CD4-positive, CD25-positive, alpha-beta regulatory T cell (primary cell): Measurements from ENCODE around the gene PHF5A. TPM values are rescaled to one million over a fixed set of nuclear protein-coding genes. Genes with fewer than 3 reads are reported as not detected.
A peak's percentile ranks its signal among the peaks of the same experiment; 100 is the strongest.

ENCODE experiments used
- ATAC-seq, 2 donors: fragments of 150-1000 bp; cut with Tn5 transposase; one replicate each; pipeline ENCODE4 v1.10.0; 2021; ENCODE audit warnings: low read depth in 2 of 2, moderate number of reproducible peaks in 2 of 2, moderate library complexity in 1 of 2
- DNase-seq, 3 donors: peaks; one replicate each; pipeline versions ENCODE4 v3.0.0 to v3.0.0-alpha.2; 2012 to 2022; ENCODE audit warnings: mixed read lengths in 1 of 3
- H3K27ac ChIP-seq: one replicate; pipeline ENCODE4 v1.7.0; 2013; ENCODE audit warnings: mild to moderate bottlenecking, low read length; ENCODE audit not compliant: insufficient read depth, poor library complexity, severe bottlenecking
- H3K27me3 ChIP-seq: one replicate; pipeline ENCODE4 v1.7.0; 2013; ENCODE audit warnings: low read length; ENCODE audit not compliant: control insufficient read depth, insufficient read depth
- H3K36me3 ChIP-seq: one replicate; pipeline ENCODE4 v1.7.0; 2013; ENCODE audit warnings: mild to moderate bottlenecking, low read length, moderate library complexity; ENCODE audit not compliant: control insufficient read depth, insufficient read depth
- H3K4me1 ChIP-seq: 2 replicates; pipeline ENCODE4 v1.7.0; 2013; ENCODE audit warnings: mild to moderate bottlenecking, low read length; ENCODE audit not compliant: insufficient read depth, control insufficient read depth, poor library complexity, severe bottlenecking
- H3K4me3 ChIP-seq: one replicate; pipeline ENCODE4 v1.7.0; 2013; ENCODE audit warnings: low read depth, mild to moderate bottlenecking, low read length, moderate library complexity
- H3K9me3 ChIP-seq, 2 experiments: 1 replicate in 1 of 2; 2 replicates in 1 of 2; pipeline ENCODE4 v1.7.0; 2013; ENCODE audit warnings: low read length in 2 of 2, mild to moderate bottlenecking in 1 of 2, moderate library complexity in 1 of 2; ENCODE audit not compliant: control insufficient read depth in 2 of 2
- H3K27ac Mint-ChIP-seq, 3 donors: one replicate each; pipeline ENCODE4 v1.8.0; 2020 to 2022; ENCODE audit warnings: mild to moderate bottlenecking in 3 of 3, mixed read lengths in 3 of 3, moderate library complexity in 2 of 3
- H3K27me3 Mint-ChIP-seq: one replicate; pipeline ENCODE4 v1.8.0; 2022; ENCODE audit warnings: mild to moderate bottlenecking, mixed read lengths
- H3K36me3 Mint-ChIP-seq: one replicate; pipeline ENCODE4 v1.8.0; 2020; ENCODE audit warnings: mixed read lengths
- H3K4me1 Mint-ChIP-seq, 4 donors: one replicate each; pipeline ENCODE4 v1.8.0; 2020 to 2022; ENCODE audit warnings: mixed read lengths in 4 of 4, mild to moderate bottlenecking in 1 of 4
- H3K4me3 Mint-ChIP-seq, 4 donors: one replicate each; pipeline ENCODE4 v1.8.0; 2020 to 2022; ENCODE audit warnings: mild to moderate bottlenecking in 4 of 4, mixed read lengths in 4 of 4, moderate library complexity in 3 of 4
- H3K9me3 Mint-ChIP-seq, 7 donors: one replicate each; pipeline ENCODE4 v1.8.0; 2020 to 2022; ENCODE audit warnings: mixed read lengths in 7 of 7, mild to moderate bottlenecking in 3 of 7, moderate library complexity in 2 of 7
- polyA plus RNA-seq, 4 donors: library from polyadenylated mRNA; unstranded; fragments of 300-500 nt; fragmentation: Illumina TruSeq; gene quantifications; one replicate each; pipeline ENCODE4 v1.2.3, GENCODE V29; 2021
- total RNA-seq: library from RNA; stranded (reverse); gene quantifications from one replicate; pipeline ENCODE4 v1.2.3, GENCODE V29; 2022

Gene PHF5A
- total and polyA plus RNA-seq, 5 donors from 2014 or later = 22.6 to 40.7 (median 28.1) TPM

- Histone ChIP-seq H3K4me1 (no peaks in the 10 kb centered on the region), H3K9me3 (no peaks in the 10 kb centered on the region), H3K36me3 (peaks cover 57% of the 10 kb centered on the region), H3K27me3 (no peaks in the 10 kb centered on the region), H3K27ac (no peak overlapping the region), H3K4me3 (no peak overlapping the region)
- DNase-seq = no peak
- H3K4me1 Mint-ChIP-seq = peaks cover 0 to 6% (median 2%) of the 10 kb centered on the region in 4 donors
- peaks cover 0 to 2% (median 0%) of the 10 kb centered on the region in 7 donors for H3K9me3 Mint-ChIP-seq
- H3K27me3 Mint-ChIP-seq = no peaks in the 10 kb centered on the region
- H3K36me3 Mint-ChIP-seq = peaks cover 25% of the 10 kb centered on the region
- no peak for ATAC-seq
- no peak overlapping the region for H3K4me3 Mint-ChIP-seq
- H3K27ac Mint-ChIP-seq = peak overlapping the region in 1 of 3 donors; percentile 31
Measured at GRCh38 chr22:41508770-41509170, 40.3 kb upstream of the PHF5A start.

GRCh38 chr22:41507330-41508063, 39.0 kb upstream of the PHF5A start:
- H3K9me3 ChIP-seq = no peaks in the 10 kb centered on the region
- H3K4me3 Mint-ChIP-seq = no peak overlapping the region
- H3K36me3 ChIP-seq = peaks cover 47% of the 10 kb centered on the region
- H3K27ac ChIP-seq = no peak overlapping the region
- no peak overlapping the region for H3K4me3 ChIP-seq
- no peak overlapping the region for H3K27ac Mint-ChIP-seq
- no peaks in the 10 kb centered on the region for H3K4me1 ChIP-seq
- peaks cover 21% of the 10 kb centered on the region for H3K36me3 Mint-ChIP-seq
- H3K9me3 Mint-ChIP-seq = peaks cover 0 to 2% (median 0%) of the 10 kb centered on the region in 7 donors
- H3K27me3 ChIP-seq = no peaks in the 10 kb centered on the region
- no peak for ATAC-seq
- H3K27me3 Mint-ChIP-seq = no peaks in the 10 kb centered on the region
- DNase-seq = no peak
- peaks cover 0 to 6% (median 2%) of the 10 kb centered on the region in 4 donors for H3K4me1 Mint-ChIP-seq

GRCh38 chr22:41505511-41506220, 37.2 kb upstream of the PHF5A start:
- peaks cover 0 to 6% (median 2%) of the 10 kb centered on the region in 4 donors for H3K4me1 Mint-ChIP-seq
- no peak overlapping the region for H3K27ac Mint-ChIP-seq
- H3K36me3 ChIP-seq = peaks cover 52% of the 10 kb centered on the region
- no peaks in the 10 kb centered on the region for H3K27me3 ChIP-seq
- H3K27me3 Mint-ChIP-seq = no peaks in the 10 kb centered on the region
- no peak for DNase-seq
- no peaks in the 10 kb centered on the region for H3K9me3 ChIP-seq
- no peaks in the 10 kb centered on the region for H3K4me1 ChIP-seq
- ATAC-seq = no peak
- H3K4me3 ChIP-seq = no peak overlapping the region
- H3K27ac ChIP-seq = no peak overlapping the region
- peaks cover 0 to 2% (median 0%) of the 10 kb centered on the region in 7 donors for H3K9me3 Mint-ChIP-seq
- peaks cover 28% of the 10 kb centered on the region for H3K36me3 Mint-ChIP-seq
- no peak overlapping the region for H3K4me3 Mint-ChIP-seq

GRCh38 chr22:41504816-41505215, 36.3 kb upstream of the PHF5A start:
- no peak for DNase-seq
- Histone ChIP-seq H3K4me1 (no peaks in the 10 kb centered on the region), H3K4me3 (no peak overlapping the region), H3K36me3 (peaks cover 48% of the 10 kb centered on the region), H3K9me3 (no peaks in the 10 kb centered on the region), H3K27ac (no peak overlapping the region), H3K27me3 (no peaks in the 10 kb centered on the region)
- Mint-ChIP-seq H3K36me3 (peaks cover 21% of the 10 kb centered on the region), H3K27me3 (no peaks in the 10 kb centered on the region), H3K4me1 (peaks cover 0 to 6% (median 2%) of the 10 kb centered on the region in 4 donors), H3K4me3 (no peak overlapping the region), H3K27ac (no peak overlapping the region), H3K9me3 (peaks cover 0 to 2% (median 0%) of the 10 kb centered on the region in 7 donors)
- no peak for ATAC-seq

- no peak overlapping the region for H3K27ac Mint-ChIP-seq
- H3K4me1 Mint-ChIP-seq = peaks cover 0 to 6% (median 1%) of the 10 kb centered on the region in 4 donors
Measured at GRCh38 chr22:41504397-41504796, 35.9 kb upstream of the PHF5A start.

GRCh38 chr22:41501209-41501608, 32.7 kb upstream of the PHF5A start:
- Mint-ChIP-seq H3K27ac (no peak overlapping the region), H3K27me3 (no peaks in the 10 kb centered on the region), H3K4me1 (peaks cover 0 to 6% (median 1%) of the 10 kb centered on the region in 4 donors), H3K9me3 (no peaks in the 10 kb centered on the region), H3K4me3 (no peak overlapping the region), H3K36me3 (peaks cover 10% of the 10 kb centered on the region)
- no peaks in the 10 kb centered on the region for H3K27me3 ChIP-seq
- ATAC-seq (peak in 1 of 2 donors; percentile 37), DNase-seq (peak in 2 of 3 donors; percentile 11 to 51)
- no peaks in the 10 kb centered on the region for H3K9me3 ChIP-seq
- H3K36me3 ChIP-seq = peaks cover 37% of the 10 kb centered on the region
- H3K4me1 ChIP-seq = no peaks in the 10 kb centered on the region
- H3K27ac ChIP-seq = no peak overlapping the region
- H3K4me3 ChIP-seq = no peak overlapping the region

More at GRCh38 chr22:41504397-41504796, 35.9 kb upstream of the PHF5A start:
- Mint-ChIP-seq H3K9me3 (peaks cover 0 to 2% (median 0%) of the 10 kb centered on the region in 7 donors), H3K27me3 (no peaks in the 10 kb centered on the region), H3K36me3 (peaks cover 19% of the 10 kb centered on the region), H3K4me3 (no peak overlapping the region)
- Histone ChIP-seq H3K4me1 (no peaks in the 10 kb centered on the region), H3K36me3 (peaks cover 50% of the 10 kb centered on the region), H3K27ac (no peak overlapping the region), H3K27me3 (no peaks in the 10 kb centered on the region), H3K4me3 (no peak overlapping the region), H3K9me3 (no peaks in the 10 kb centered on the region)
- ATAC-seq = no peak
- DNase-seq = no peak

- Histone ChIP-seq H3K36me3 (peaks cover 37% of the 10 kb centered on the region), H3K4me3 (no peak overlapping the region), H3K4me1 (no peaks in the 10 kb centered on the region), H3K27ac (no peak overlapping the region), H3K27me3 (no peaks in the 10 kb centered on the region), H3K9me3 (no peaks in the 10 kb centered on the region)
- Mint-ChIP-seq H3K9me3 (no peaks in the 10 kb centered on the region), H3K27ac (no peak overlapping the region), H3K36me3 (peaks cover 10% of the 10 kb centered on the region), H3K4me1 (peaks cover 0 to 3% (median 1%) of the 10 kb centered on the region in 4 donors), H3K27me3 (no peaks in the 10 kb centered on the region), H3K4me3 (no peak overlapping the region)
- ATAC-seq (no peak), DNase-seq (no peak)
Measured at GRCh38 chr22:41500303-41500702, 31.8 kb upstream of the PHF5A start.
